HepG2 (cell line): ENCODE data around the gene SPG7. TPM values are rescaled to one million over a fixed set of nuclear protein-coding genes. Genes with fewer than 3 reads are reported as not detected.

Experiments used
- ATRX ChIP-seq: sonication (generic); formaldehyde crosslinking; IDR thresholded peaks from 2 replicates; pipeline ENCODE4 v1.4.0; 2020; ENCODE audit warnings: missing genetic modification reagents, borderline replicate concordance
- EED ChIP-seq: sonication (generic); formaldehyde crosslinking; IDR thresholded peaks from 2 replicates; pipeline ENCODE4 v1.5.0; 2020; ENCODE audit warnings: mild to moderate bottlenecking, missing genetic modification reagents
- GLI4 ChIP-seq: sonication (generic); formaldehyde crosslinking; IDR thresholded peaks from 2 replicates; pipeline ENCODE4 v1.5.1; 2020; ENCODE audit warnings: missing genetic modification reagents, mild to moderate bottlenecking, moderate library complexity, borderline replicate concordance
- GPBP1L1 ChIP-seq: sonication (generic); formaldehyde crosslinking; IDR thresholded peaks from 2 replicates; pipeline ENCODE4 v1.5.0; 2020; ENCODE audit warnings: mild to moderate bottlenecking, missing genetic modification reagents
- ISL2 ChIP-seq: sonication (generic); formaldehyde crosslinking; IDR thresholded peaks from 2 replicates; pipeline ENCODE4 v1.5.0; 2020; ENCODE audit warnings: missing genetic modification reagents
- NCOA1 ChIP-seq: sonication (generic); formaldehyde crosslinking; IDR thresholded peaks from 2 replicates; pipeline ENCODE4 v1.9.0; 2021; ENCODE audit warnings: missing genetic modification reagents
- NFYB ChIP-seq: sonication (generic); formaldehyde crosslinking; IDR thresholded peaks from 2 replicates; pipeline ENCODE4 v1.4.0; 2020; ENCODE audit warnings: missing genetic modification reagents
- NPAS2 ChIP-seq: sonication (generic); formaldehyde crosslinking; IDR thresholded peaks from 2 replicates; pipeline ENCODE4 v1.8.0; 2022; ENCODE audit warnings: mild to moderate bottlenecking, missing genetic modification reagents, borderline replicate concordance
- RARG ChIP-seq: sonication (generic); formaldehyde crosslinking; IDR thresholded peaks from 2 replicates; pipeline ENCODE4 v1.4.0; 2020; ENCODE audit warnings: low read depth, mild to moderate bottlenecking, missing genetic modification reagents
- SRSF4 ChIP-seq: fragments of 200-400 bp; formaldehyde crosslinking; IDR thresholded peaks from one replicate; pipeline ENCODE4 v1.6.1; 2018; ENCODE audit warnings: mild to moderate bottlenecking, low read depth, low read length, moderate library complexity; ENCODE audit not compliant: poor library complexity, severe bottlenecking
- TRAFD1 ChIP-seq: sonication (generic); formaldehyde crosslinking; IDR thresholded peaks from 2 replicates; pipeline ENCODE4 v1.5.1; 2020; ENCODE audit warnings: missing genetic modification reagents, mild to moderate bottlenecking, borderline replicate concordance
- ZBTB40 ChIP-seq, 2 experiments: fragments of 450-650 bp in 1 of 2; sonication (generic) in 1 of 2; formaldehyde crosslinking in 1 of 2; IDR thresholded peaks; 2 replicates each; pipeline versions ENCODE4 v1.6.1 to v1.8.0; 2016 to 2022; ENCODE audit warnings: antibody characterized with exemption in 1 of 2, mild to moderate bottlenecking in 1 of 2, missing genetic modification reagents in 1 of 2
- ZFP36L2 ChIP-seq: sonication (generic); formaldehyde crosslinking; IDR thresholded peaks from 2 replicates; pipeline ENCODE4 v1.4.0; 2020; ENCODE audit warnings: missing genetic modification reagents
- ZNF557 ChIP-seq: sonication (generic); formaldehyde crosslinking; IDR thresholded peaks from 2 replicates; pipeline ENCODE4 v1.4.0; 2020; ENCODE audit warnings: missing genetic modification reagents
- ZNF572 ChIP-seq: sonication (generic); formaldehyde crosslinking; IDR thresholded peaks from 2 replicates; pipeline ENCODE4 v1.5.1; 2020; ENCODE audit warnings: mild to moderate bottlenecking, missing genetic modification reagents
- polyA plus RNA-seq, 8 experiments: library from polyadenylated mRNA; depleted of rRNA in 3 of 8; stranded (reverse) in 7 of 8; unstranded in 1 of 8; fragments of >200 nt; fragmentation: Illumina TruSeq in 4 of 8; extraction: Trizol in 4 of 8; gene quantifications; 2 replicates each; pipeline versions ENCODE4 v1.2.1 to v1.2.3, GENCODE V29; 2011 to 2016; ENCODE audit warnings: low read depth in 4 of 8, missing spikeins in 1 of 8, mixed read lengths in 1 of 8; ENCODE audit not compliant: insufficient read depth in 1 of 8
- total RNA-seq, 5 experiments: library from RNA; depleted of rRNA; stranded (reverse); fragments of >200 nt; fragmentation: Illumina TruSeq; extraction: Trizol; gene quantifications; 2 replicates each; pipeline ENCODE4 v1.2.3, GENCODE V29; 2016; ENCODE audit warnings: low read depth in 1 of 5

The SPG7 gene
- total and polyA plus RNA-seq, 2 of the 13 experiments (the other 11 are each of a cell fraction or from before 2014, with no cell fraction given) = 66.0 to 136 TPM

- TF ChIP-seq ZBTB40 (IDR thresholded peaks at IDR 0.05) = no peak
- TF ChIP-seq ZBTB40 (CRISPR knock-in tag; IDR thresholded peaks at IDR 0.05) = no peak
- no peak for TF ChIP-seq TRAFD1 (CRISPR knock-in tag)
- TF ChIP-seq GLI4 (CRISPR knock-in tag) = no peak
- TF ChIP-seq NFYB (CRISPR knock-in tag) = no peak; the same call in 1 of the 2 replicates
- TF ChIP-seq ATRX (CRISPR knock-in tag) = no peak
- peak; percentile 45; the same call in 1 of the 2 replicates for TF ChIP-seq NCOA1 (CRISPR knock-in tag)
- peak; percentile 61 for TF ChIP-seq ISL2
- no peak; the same call in 1 of the 2 replicates for TF ChIP-seq ZNF557 (CRISPR knock-in tag)
- peak; percentile 89 for TF ChIP-seq EED (CRISPR knock-in tag)
- 0 out of 2 replicates have a peak, but pooled peaks have one; percentile 74 for TF ChIP-seq ZNF572 (CRISPR knock-in tag)
- no peak for TF ChIP-seq SRSF4
- no peak for TF ChIP-seq RARG (CRISPR knock-in tag)
- TF ChIP-seq NPAS2 (CRISPR knock-in tag) = no peak
- TF ChIP-seq GPBP1L1 (CRISPR knock-in tag) = no peak
- no peak for TF ChIP-seq ZFP36L2 (CRISPR knock-in tag)
Measured at GRCh38 chr16:89565506-89566372, 57.5 kb downstream of the SPG7 start (continued).
